IPS-NIHi7 (cell line): ENCODE measurements around the gene OGDHL.
"Not testable (repeated sequence)": the region's sequence is repeated elsewhere in the genome, so short reads cannot be mapped to it uniquely, and the experiment has no call there.

Source experiments
- DNase-seq: peaks from one replicate; pipeline ENCODE4 v3.0.0; 2012; ENCODE audit warnings: mixed read lengths; ENCODE audit errors: extremely low spot score

The OGDHL gene

DNA sequence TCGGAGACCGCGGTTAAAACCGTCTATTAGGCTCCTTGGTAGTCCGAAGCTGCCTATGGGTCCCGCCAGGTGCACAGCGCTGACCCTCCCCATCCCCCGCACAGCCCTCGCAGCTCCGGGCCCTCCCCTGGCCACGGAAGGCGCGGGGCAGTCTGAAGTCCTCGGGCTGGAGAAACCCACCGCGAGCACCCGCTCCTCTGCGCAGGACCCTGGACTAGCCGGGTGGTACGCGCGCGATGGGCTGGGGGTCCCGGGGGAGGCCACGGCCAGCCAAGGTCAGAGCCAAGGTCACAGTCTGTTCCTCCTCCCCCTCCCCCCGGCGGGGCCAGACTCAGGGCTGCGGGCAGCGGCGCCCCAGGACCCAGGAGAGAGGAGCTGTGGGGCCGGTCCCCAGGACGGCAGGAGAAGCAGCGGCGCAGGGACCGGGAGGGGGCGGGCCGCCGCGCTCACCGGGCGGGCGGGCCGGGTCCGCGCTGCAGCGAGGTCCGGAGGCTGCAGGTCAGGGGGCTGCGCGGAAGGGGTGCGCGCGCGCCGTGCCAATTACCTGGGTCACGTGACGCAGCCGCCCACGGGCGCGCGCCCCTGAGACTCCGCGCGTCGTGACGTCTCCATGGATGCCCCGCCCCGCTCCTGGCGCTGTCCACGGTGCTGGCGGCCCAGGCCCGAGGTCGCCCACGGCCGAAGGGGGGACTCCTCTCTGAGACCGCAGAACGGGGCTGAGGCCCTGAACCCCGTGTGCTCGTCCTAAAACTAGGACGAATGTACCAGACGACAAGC lies at the start of gene OGDHL:
Gene OGDHL, minus strand, starts transcription at position 535 of the 777 bp plus-strand sequence. CDS start 3,731 bp downstream, outside the sequence.
- DNase-seq = peak; percentile 88

DNA sequence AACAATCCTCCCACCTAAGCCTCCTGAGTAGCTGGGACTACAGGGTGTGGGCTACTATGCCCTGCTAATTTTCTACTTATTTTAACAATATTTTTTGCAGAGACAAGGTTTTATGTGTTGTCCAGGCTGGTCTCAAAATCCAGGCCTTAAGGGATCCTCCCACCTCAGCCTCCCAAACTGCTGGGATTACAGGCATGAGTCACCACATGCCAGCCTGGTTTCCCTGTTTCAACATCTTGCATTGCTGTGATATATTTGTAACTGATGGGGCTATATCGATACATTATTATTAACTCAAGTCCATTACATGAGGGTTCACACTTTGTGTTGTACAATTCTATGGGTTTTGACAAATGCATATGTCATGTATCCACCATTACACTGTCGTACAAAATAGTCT lies 41.9 kb upstream of the OGDHL start:
- no peak for DNase-seq

DNA sequence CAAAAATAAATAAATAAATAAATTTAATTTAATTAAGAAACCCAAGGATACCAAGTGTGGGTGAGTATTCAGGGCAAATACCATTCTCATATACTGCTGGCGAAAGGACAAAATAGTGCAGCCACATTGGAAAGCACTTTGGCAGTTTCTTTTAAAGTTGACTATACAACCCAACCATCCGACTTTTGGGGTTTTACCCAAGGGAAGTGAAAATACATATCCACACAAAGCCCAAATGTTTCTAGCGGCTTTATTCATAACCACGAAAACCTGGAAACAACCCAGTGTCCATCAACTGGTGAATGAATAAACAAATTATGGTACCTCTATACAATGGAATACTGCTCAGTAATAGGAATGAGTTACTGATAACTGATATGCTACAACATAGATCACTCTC lies 36.2 kb upstream of the OGDHL start:
- no peak for DNase-seq

DNA sequence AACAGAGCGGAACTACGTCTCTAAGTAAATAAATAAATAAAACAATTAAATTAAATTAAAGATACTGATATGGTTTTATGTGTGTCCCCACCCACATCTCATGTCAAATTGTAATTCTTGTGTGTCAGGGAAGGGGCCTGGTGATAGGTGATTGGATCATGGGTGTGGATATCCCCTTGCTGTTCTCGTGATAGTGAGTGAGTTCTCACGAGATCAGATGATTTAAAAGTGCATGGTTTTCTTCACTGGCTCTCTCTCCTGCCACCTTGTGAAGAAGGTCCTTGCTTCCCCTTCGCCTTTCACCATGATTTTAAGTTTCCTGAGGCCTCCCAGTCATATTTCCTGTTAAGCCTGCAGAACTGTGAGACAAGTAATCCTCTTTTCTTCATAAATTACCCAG lies 29.0 kb upstream of the OGDHL start:
- DNase-seq = no peak

DNA sequence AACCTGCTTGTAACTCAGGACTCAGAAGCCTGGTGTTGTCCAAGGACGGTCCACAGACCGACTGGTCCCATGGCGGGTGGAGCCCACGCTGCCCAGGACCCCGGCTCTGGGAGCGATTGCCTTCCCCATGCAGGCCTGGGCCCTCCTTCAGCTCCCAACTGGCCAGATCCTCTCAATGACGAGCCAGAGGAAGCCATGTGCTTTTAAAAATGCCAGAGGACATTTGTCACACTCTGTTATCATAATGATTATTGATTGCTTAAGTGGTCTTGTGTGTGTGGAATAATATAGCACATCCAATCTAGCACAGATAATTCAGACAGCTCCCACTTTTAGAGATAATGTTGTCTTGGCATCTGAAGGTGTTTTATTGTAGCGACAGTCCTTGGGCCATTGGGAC lies 22.6 kb upstream of the OGDHL start:
- DNase-seq = no peak

DNA sequence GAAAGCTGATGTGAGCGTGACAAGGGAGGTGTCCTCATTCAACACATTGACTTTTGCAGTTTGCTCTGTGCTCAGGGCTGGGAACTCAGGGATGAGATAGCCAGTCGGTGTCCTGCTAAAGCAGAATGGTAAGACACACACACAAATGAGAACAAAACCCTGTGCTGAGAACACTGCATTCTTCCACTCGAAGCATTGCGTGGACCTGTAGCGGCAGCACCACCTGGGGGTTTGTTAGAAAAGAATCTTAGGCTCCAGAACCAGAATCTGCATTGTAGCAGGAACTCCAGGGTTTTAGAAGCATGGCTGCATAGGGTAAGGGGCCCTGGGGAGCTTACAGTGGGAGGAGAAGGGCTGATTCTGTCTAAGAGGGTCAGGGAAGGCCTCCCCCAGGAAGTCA lies 21.5 kb upstream of the OGDHL start:
- DNase-seq = no peak

DNA sequence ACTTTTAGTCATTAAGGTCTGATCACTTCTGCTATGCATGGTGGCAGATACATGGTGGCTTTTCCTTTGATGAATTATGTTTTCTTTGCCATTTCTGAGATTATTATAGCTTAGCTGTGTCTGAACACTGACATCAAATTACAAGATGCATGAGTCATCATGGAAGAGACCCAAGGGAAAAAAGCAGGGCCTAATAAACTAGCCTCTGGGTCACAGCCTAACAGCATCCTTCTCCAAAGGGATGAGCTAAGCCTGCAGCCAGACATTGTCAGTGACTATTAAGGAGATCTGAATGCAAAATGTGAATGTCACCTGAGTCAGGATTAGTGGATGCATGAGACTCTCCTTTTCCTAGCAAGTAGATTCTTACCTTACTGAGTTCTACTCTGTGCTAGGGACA lies 19.1 kb upstream of the OGDHL start:
- DNase-seq = no peak

DNA sequence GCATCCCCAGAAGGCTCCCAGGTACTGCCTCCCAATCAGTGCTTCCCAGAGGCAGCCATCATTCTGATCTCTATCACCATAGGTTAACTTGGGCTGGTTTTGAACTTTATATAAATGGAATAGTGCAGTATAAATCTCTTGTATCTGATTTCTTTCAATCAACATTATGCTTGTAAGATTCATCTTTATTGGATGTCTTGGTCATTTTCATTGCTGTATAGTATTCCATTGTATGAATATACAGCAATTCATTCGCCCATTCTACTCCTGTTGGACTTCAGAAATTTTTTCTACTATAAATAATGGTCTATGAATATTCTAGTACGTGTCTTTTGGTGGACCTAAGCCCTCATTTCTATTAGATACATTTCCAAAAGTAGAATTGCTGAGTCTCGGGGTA lies 16.1 kb upstream of the OGDHL start:
- DNase-seq = no peak

DNA sequence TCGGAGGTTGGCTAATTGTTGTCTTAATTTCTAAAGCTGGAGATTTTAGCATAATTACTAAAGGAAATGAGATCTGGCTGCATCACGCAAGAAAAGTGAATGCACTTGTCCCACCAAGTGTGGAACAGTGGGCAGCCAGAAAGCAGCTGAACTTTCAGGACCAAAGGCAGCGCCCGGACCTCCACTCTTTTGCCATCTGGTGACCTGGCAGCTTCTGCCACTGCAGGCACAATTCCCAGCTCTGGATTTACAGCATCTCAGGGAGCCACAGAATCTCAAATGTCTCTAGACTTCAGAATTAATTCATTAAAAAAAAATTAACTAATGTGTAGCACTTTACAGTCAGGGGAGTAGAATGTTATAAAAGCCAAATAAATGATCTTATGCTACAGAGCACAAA lies 14.7 kb upstream of the OGDHL start:
- no peak for DNase-seq

DNA sequence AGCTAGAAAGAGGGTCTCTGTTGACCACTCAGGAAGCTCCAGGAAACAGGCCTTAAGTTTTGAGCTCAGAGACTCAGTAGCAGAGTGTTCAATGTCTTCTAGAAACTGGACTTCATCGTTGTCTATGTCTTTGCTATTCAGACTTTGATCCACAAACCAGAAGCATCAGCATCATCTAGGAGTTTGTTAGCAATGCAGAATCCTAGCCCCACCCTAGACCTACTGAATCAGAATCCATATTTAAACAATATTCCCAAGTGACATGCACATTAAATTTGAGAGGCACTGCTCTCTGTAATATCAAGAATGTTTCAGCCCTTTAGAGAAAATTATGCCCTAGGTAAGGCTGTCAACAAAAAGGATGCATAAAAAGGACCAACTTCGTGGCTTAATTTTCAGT lies 12.9 kb upstream of the OGDHL start:
- no peak for DNase-seq

DNA sequence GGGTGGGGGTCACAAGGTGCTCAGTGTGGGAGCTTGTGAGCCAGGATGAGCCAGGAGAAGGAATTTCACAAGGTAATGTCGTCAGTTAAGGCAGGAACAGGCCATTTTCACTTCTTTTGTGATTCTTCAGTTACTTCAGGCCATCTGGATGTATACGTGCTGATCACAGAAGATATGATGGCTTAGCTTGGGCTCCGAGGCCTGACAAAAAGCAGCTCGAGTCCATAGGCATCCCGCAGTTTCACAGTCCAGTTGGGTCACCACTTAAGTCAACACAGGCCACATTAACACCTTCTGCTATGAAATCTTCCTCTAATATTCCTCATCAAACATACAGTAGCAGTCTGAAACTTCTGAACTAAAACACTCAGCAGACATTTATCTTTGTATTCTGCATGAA lies 10.8 kb upstream of the OGDHL start:
- not testable (repeated sequence) for DNase-seq

DNA sequence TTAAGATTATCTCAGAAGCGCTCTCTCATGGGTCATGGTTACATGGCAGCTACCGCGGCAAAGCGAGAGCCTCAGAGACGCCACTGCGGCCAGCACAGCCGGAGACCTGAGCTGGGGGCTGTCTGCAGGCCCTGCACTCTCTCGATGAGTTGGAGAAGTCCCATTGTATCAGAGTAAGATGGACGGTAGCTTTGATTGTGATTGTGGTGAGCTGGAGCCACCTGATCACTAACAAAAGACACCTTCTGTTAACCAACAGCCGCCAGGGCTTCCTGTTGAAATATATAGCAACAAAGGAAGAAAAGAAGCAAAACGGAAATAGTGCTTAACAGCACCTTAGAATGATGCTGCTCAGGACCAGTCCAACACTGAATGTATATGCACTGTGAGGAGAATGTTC lies 8.9 kb upstream of the OGDHL start:
- not testable (repeated sequence) for DNase-seq

DNA sequence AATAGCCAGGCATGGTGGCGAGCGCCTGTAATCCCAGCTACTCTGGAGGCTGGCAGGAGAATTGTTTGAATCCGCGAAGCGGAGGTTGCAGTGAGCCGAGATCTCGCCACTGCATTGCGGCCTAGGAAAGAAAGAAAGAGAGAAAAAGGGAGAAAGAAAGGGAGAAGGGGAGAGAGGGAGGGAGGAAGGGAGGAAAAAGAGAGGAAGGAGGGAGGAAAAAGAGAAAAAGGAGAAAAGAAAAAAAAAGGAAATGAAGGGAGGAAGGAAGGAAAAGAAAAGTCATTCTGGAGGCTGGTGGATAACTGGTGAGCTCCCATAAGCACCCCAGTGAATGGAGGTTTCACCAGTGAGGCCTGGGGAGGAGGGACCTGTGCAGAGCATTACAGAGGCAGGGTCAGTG lies 7.6 kb upstream of the OGDHL start:
- DNase-seq = no peak

DNA sequence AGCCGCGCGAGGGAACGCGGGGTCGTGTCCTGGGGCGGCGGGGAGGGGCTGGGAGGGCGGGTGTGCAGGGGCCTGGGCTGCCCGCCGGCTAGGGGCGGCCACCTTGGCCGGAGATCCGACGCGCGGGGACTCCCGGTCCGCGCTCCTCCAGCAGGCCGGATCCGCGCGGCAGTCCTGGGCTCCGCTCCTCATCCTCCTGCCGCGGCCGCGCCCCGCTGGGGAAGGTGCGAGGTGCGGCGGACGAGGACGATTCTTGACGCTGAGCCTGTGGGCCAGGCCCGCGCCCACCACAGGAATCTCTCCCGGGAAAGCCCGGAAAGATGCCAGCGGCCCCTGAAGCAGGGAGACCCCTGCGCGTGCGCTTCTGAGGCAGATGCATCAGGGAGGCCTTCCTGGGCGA lies 6.6 kb upstream of the OGDHL start:
- peak; percentile 22 for DNase-seq

DNA sequence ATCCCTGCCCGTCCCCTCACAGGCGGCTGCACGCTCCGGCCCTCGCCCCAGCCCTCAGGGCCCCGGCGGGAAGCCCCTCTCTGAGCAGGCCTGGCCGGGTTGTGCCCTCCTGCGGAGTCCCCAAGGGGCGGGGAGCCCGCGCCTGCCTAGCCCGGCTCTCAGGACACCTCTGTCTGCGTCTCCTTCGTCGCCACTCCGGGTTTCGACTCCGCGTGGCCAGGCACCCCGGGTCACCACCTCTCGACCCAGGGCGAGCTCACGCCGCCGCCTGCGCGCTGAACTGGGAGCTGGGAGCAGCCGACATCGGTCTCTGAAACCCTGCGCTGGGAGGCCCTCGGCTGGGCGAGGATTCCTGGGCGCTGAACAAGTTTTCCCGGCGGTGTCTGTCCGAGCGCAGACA lies 6.2 kb upstream of the OGDHL start:
- DNase-seq = peak; percentile 23

DNA sequence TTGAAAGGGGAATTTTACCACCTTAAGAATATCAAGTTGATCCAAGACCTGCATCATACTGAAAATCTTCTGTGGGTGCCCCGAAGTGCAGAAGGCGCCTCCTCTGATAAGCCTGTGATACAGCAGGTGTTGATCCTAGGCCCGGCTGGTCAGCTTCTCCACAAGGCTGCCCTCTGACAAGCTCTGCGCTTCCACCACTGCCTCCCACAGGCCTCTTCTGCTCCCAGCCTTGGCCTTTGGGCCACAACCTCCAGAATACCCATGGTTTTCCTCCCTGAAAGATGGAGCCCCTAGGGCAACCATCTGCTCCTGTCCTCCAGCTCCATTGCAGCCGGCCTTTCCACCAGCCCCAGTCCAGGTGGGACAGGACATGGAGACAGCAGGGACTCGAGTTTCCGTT lies 5.6 kb upstream of the OGDHL start:
- peak; percentile 29 for DNase-seq

DNA sequence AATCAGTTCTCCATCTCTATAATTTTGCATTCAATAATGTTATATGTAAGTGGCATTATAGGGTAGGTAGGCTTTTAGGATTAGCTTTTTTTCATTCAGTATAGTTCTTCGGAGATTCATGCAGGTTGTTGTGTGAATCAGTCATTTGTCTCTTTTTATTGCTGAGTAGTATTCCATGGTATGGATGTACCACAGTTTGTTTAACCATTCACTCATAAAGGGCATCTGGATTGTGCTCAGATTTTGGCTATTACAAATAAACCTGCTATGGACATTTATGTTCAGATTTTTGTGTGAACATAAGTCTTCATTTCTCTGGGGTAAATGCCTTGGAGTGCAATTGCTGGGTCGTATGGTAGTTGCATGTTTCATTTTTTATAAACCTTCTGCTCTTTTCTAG lies 4.4 kb upstream of the OGDHL start:
- no peak for DNase-seq

DNA sequence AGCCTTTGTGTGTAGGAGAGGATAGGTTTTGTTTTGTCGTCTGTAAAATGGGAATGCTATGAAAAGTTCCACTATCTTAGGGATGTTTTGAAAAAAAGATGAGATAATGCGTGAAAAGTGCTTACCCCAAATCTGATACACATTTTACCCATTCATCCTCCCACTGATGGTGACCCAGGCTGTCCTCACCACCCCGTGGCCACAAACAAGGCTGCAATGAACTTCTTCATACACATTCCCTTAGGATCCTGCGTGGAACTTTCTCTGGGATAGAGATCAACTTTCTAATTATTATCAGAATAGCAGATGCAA lies 399 bp upstream of the OGDHL start:
- no peak for DNase-seq

DNA sequence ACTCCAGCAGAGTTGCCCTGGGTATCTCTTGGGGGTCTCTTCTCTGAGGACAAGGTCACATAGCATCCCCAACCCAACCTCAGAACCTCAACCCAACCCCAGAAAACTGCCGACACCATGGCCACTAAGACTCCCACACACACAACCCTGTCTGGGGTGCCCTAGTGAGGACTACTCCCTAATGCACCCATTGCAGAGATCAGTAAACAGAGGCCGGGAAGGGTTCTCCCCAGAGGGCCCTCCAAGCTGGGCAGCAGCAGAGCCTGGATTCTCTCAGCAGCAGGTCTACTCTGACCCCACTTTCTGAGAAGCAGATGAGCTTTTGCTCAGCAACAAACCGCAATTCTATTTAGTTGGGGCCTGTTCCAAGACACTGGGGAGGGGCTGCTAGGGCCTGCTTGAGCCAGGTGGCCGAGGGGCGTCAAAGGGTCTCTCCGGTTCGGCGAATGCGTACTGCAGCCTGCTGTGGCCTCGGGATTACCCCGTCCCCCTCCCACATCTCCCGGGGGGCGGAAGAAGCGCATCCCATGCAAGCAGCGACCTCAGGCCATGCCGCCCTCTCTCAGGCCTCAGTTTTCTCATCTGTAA lies 828 bp downstream of the OGDHL start:
- no peak for DNase-seq

DNA sequence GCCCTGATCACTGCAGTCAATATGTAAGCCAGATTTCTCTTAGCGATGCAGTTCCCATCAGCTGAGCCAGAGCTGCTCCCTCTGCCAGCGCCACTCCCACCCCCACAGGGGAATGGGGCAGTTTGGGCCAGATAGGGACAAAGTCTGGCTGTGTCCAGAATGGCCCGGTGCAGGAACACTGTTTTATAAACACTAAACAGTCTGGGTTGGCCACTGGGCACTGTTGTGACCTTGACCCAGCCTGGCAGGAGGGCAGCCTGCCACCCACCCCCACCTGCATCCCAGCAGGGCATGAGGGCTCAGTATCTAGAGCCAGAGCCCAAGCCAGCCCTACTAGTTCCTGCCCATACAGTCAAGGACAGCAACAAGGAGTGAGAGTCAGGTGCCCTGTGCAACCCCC lies 1.3 kb downstream of the OGDHL start:
- peak; percentile 3 for DNase-seq

DNA sequence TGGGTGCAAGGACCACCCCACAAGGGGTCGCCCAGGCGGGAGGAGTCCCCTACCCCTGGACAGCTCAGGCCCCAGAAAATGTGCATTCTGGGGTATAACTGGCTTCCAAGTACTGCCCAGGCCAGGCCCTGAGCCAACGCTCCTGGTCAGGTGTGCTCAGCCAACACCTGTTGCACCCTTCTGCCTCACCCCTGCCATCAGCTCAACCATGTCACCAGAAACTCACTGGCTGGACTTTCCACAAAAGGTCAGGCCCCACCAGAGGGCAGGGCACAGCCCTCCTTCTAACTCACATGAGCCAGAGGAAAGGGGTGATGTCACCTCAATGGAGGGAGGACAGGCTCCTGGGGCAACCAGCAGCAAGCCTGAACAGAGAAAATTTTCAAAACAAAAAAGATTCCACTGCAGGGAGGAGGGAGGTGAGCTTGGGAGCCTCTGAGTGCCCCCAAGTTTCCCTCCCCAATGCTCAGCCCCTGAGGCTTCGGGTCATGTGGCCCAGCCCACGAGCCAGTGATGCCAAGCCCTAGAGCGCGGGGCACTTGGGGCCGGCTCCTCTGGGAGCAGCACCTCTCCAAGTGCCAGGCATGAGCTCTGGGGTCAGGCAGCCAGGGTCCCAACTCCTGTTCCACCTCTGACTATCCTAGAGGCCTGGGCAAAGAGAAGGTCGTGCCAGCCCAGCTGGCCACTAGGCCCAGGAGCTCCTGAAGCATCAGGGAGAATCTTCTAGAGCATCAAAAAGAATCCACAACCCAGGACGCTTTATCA lies 2.2 kb downstream of the OGDHL start:
- DNase-seq = peak; percentile 19

DNA sequence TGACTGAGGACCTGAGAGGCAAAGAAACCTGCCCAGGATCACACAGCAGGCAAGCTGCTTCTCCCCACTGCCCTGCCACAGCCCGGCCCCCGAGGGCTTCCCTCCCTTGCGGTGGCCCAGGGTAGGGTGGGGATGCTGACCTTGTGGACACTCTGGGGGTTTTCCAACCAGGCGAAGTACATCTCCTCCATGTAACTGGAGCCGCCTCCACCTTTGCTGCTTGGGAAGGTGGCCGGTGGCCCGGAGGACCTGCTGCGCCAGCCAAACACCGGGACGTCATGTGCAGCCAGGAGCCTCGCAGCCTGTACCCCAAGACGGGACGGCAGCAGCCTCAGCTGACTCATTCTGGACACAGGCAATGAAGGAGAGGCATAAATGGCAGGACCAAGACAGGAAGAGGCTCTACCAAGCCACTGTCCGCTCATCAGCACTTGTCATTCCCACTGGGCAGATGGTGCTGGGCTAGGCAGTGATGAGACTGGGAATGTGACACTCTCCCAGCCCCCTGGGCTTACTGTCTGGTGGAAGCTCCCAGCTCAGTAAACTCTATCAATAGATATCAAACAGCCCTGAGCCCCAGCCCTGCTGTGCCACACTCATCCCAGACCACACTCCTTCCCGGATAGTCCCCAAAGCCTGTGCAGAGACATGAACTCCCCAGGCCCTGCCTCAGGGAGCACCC lies 3.7 kb downstream of the OGDHL start:
- peak; percentile 4 for DNase-seq

DNA sequence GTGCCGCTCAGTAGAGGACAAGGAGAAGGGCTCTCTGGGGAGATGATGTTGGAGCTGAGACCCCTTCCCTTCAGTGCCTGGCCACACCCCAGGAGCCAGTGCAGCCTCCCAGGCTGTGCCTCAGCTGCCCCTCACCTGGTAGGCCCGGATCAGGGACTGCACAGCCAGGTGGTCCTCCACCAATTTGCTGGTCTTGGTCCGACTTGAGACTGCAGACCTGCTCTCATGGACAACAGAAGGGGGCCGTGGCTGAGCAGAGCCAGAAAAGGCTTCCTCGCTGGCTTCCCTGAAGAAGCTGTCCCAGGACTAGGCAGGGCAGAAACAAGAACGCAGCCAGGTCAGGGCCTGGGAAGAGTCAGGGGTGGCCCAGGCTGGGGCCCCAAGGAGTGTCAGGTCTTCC lies 5.5 kb downstream of the OGDHL start:
- peak; percentile 4 for DNase-seq
